Uterine smooth muscle cell (primary cell): ENCODE results near the gene MAST2. TPM values are rescaled to one million over a fixed set of nuclear protein-coding genes. Genes with fewer than 3 reads are reported as not detected.

Source experiments
- total RNA-seq: library from RNA; depleted of rRNA; stranded (reverse); fragments of >200 nt; gene quantifications from 2 replicates; pipeline ENCODE4 v1.2.3, GENCODE V29; 2014

MAST2 gene
- total RNA-seq, result 33.9 and 40.2 TPM in 2 replicates

DNA sequence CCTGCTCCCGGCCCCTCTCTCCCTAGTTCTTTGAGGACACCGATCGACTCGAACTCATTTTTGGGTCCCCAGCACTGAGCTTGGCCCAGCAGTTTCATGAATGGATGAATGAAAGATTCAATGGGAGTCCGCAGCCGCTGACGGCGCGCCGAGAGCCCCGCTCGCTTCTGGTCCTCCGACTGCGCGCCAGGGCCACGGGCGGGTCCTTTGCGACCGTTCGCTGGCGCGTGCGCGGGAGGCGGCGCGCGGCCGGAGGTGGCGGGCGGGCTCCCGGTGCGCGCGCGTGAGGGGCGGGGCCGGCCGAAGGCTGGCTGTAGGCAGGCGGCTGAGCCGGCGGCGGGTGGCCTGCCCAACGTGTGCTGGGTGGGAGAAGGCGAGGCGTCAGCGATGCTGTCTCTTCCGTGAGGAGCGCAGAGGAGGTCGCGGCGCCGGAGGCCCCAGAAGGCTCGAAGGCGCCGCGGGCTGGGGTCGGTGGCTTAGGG is at the start of gene MAST2:
Gene MAST2, plus strand, starts transcription at position 314 of the 482 bp plus-strand sequence. CDS start 284 bp downstream, outside the sequence.

Other genes with a start within 250 kb of the MAST2 start
- 38.2 and 88.3 TPM in 2 replicates for gene NASP, start 219.6 kb upstream of the MAST2 start, total RNA-seq
- 0.77 and 0.87 TPM in 2 replicates for gene CCDC17, start 179.6 kb upstream of the MAST2 start, total RNA-seq
- 101 and 107 TPM in 2 replicates for gene GPBP1L1, start 117.1 kb upstream of the MAST2 start, total RNA-seq
- 9.1 and 11.0 TPM in 2 replicates for gene TMEM69, start 115.4 kb upstream of the MAST2 start, total RNA-seq
- 16.2 and 16.5 TPM in 2 replicates for gene IPP, start 53.0 kb upstream of the MAST2 start, total RNA-seq